ENCODE results near the gene ANTXRL.
"Not testable (repeated sequence)": the region's sequence is repeated elsewhere in the genome, so short reads cannot be mapped to it uniquely, and the experiment has no call there.

ANTXRL gene

DNA sequence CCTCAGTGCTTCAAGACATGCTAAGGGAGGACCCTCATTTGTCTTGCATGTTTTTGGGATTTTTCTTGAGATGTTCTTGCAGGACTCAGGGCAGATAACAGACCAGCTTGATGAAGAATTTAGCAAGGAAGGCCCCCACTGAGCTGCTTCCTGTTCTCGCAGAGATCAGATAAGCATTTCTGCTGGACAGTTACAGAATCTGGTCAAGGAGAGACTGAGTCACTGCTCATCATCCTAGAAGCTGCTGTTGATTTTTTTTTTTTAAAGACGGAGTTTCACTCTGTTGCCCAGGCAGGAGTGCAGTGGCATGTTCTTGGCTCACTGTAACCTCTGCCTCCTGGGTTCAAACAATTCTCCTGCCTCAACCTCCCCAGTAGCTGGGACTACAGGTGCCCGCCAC lies 87.6 kb downstream of the ANTXRL start:
- DNase-seq: not testable (repeated sequence)

DNA sequence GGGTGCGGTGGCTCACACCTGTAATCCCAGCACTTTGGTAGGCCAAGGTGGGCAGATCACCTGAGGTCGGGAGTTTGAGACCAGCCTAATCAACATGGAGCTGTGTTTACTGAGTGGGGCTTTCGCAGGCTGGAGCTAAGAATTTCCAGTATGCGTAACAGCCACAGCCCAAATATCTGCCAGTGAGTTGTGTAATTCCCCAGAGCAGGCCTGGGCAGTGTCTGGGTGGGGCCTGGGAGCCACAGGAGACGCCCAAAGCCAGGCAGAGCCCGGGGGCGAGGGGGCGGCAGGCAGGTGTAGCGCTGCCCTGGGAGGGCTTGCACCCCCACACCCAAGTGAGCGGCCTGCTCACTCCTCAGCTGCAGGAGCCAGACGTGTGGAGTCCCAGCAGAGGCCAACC lies 88.6 kb downstream of the ANTXRL start, which contains the start of gene ANXA8L1:
ANXA8L1 (plus strand) TSS at position 371 of the 400 bp plus-strand sequence. CDS start 76 bp downstream, outside the sequence.
- DNase-seq: not testable (repeated sequence)

DNA sequence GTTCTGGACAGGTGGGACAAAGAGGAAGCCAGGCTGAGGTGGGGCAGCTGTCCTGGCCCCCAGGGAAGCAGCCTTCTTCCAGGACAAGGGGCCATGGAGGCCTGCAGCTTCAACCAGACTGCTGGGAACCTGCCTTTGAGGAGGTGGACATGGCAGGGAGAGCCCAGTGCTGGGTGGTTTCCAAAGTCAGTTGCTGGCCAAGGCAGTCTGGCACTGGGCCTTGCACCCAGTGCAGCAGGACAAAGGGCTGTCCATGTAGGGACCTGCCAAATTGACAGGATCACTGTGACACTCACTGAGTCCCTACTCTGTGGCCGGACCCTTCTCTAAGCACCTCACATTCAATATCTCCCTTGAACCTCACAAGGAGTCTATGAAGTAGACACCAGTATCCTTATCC lies 90.2 kb downstream of the ANTXRL start:
- DNase-seq: not testable (repeated sequence)

DNA sequence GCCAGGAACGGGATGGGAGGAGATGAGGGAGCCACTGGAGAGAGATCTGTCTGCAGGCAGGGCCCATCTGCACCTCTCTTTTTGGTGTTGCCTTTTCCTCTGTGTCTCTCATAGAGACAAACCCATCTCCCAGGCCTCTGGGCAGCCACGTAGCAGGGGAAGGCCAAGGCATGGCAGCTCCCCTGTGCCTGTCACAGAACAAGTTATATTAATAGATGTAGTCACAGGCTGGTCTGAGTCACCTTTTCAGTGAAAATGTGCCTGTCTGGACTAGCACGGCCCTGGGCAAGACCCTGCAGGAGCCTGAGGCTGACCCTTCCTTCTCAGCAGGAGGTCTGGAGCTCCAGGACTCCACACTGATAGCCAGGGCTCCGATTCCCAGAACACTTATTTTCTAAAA lies 90.9 kb downstream of the ANTXRL start:
- DNase-seq: not testable (repeated sequence)

DNA sequence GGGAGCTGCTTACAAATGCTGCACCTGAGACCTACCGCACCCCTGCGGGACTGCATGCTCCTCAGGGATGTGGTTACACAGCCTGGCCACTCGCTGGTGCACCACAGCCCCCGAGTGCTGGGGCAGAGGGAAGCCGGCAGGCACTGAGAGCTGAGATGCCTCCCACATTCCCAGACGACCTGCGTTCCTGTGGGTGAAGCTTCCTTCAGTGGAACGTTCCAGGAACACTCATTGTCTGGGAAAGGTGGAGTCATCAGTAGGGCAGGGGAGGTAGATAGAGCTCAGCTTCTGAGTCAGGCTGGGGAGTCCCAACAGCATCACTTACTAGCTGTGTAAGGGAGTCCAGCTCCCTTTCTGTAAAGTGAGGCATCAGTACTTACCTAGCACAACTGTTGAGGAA lies 91.3 kb downstream of the ANTXRL start:
- not testable (repeated sequence) for DNase-seq

DNA sequence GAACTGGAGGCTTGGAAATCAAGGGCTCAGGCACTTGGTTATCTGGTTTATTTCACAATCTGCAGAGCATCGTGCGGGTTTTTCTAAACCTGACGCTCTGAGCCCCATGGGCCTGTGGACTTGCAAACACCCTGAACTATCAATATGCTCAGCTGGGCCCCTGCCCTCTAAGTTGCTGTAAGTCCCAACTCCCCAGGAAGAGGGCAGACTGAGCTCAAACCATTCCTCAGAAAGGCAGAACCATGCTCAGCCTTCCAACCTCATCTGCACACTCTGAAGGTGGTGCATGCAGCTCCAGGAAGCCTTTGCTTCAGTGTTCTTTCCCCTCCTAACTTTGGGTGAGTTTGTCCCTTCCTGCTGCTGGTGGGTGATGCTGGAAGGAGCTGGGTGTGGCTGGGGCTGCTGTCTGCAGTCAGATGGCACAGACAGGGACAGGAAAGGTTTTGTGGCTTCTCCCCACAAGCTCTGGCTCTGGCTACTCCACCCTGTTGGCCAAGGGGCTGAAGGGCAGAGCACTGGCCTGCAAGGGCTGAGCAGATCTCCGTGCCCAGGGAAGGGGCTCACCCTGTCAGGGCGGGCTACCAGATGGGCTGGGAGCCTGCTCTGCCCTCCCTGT lies 92.5 kb downstream of the ANTXRL start:
- not testable (repeated sequence) for DNase-seq

Measured in AML-193 (cell line).